Adrenal gland (tissue), 12 donors: ENCODE results near the gene MTHFD2L. TPM values are rescaled to one million over a fixed set of nuclear protein-coding genes. Genes with fewer than 3 reads are reported as not detected.

Experiments used
- DNase-seq, 7 donors: peaks; one replicate each; pipeline ENCODE4 v3.0.0-alpha.2; 2019 to 2020
- H3K27ac ChIP-seq, 5 donors: fragments of 200-600 bp; sonication (generic) in 4 of 5; 1 replicate in 3 of 5; 2 replicates in 2 of 5; pipeline versions ENCODE4 v1.5.1 to v1.8.0; 2016 to 2020; ENCODE audit warnings: mild to moderate bottlenecking in 1 of 5
- H3K27me3 ChIP-seq: fragments of 200-600 bp; 2 replicates; pipeline ENCODE4 v1.8.0; 2021
- H3K36me3 ChIP-seq, 2 donors: fragments of 200-600 bp; replicated peaks in 1 of 2; 1 replicate in 1 of 2; 2 replicates in 1 of 2; pipeline versions ENCODE4 v1.5.1 to v1.8.0; 2018 to 2022
- H3K4me1 ChIP-seq, 2 donors: fragments of 200-600 bp; replicated peaks in 1 of 2; 1 replicate in 1 of 2; 2 replicates in 1 of 2; pipeline versions ENCODE4 v1.5.1 to v1.8.0; 2018 to 2021
- H3K4me3 ChIP-seq, 4 donors: fragments of 200-600 bp; sonication (generic) in 3 of 4; one replicate each; pipeline ENCODE4 v1.5.1; 2016 to 2018
- H3K9me3 ChIP-seq, 3 donors: fragments of 200-600 bp; sonication (generic) in 1 of 3; replicated peaks in 1 of 3; 1 replicate in 2 of 3; 2 replicates in 1 of 3; pipeline versions ENCODE4 v1.5.1 to v1.8.0; 2016 to 2021
- POLR2A ChIP-seq, 2 donors: fragments of 450-650 bp; IDR thresholded peaks; one replicate each; pipeline ENCODE4 v1.6.1; 2017; ENCODE audit warnings: antibody characterized with exemption in 2 of 2, mild to moderate bottlenecking in 2 of 2, moderate library complexity in 1 of 2
- WGBS, 4 donors: extraction: QIAGEN DNeasy Blood & Tissue Kit in 2 of 4; methylation state at CpG; one replicate each; pipeline versions ENCODE4 v1.1.5 to v1.1.7; 2013 to 2017; 5-methylcytosine and 5-hydroxymethylcytosine counted together
- intact Hi-C, 2 donors: fragments of 100-400 bp; cut with DNase I; formaldehyde crosslinking; loops; one replicate each; pipeline versions ENCODE4 v1.14.1 to v1.15.0; 2022 to 2023
- polyA plus RNA-seq, 3 donors: library from polyadenylated mRNA; stranded (reverse); fragments of 200-250 nt in 2 of 3; fragments of 350-450 nt in 1 of 3; fragmentation: Illumina TruSeq in 1 of 3; extraction: RNeasy Lipid Tissue Mini Kit (QIAGEN cat#74804) in 1 of 3; gene quantifications; one replicate each; pipeline ENCODE4 v1.2.3, GENCODE V29; 2013 to 2014
- total RNA-seq, 9 donors: library from RNA; depleted of rRNA in 4 of 9; stranded (reverse); fragments of >200 nt in 4 of 9; fragments of 120-200 nt in 1 of 9; fragmentation: NEBNext Ultra II Directional in 1 of 9; extraction: Animal tissue kit (Norgen Biotek cat#: 25700) in 1 of 9; gene quantifications; one replicate each; pipeline versions ENCODE4 v1.1.0 to v1.2.4, GENCODE V29; 2013 to 2023
- TF ChIP-seq, protein P1 (sequence below), 6 experiments: fragments of 450-650 bp in 4 of 6; fragments of 200-600 bp in 2 of 6; sonication (generic) in 1 of 6; IDR thresholded peaks; 1 replicate in 5 of 6; 2 replicates in 1 of 6; pipeline versions ENCODE4 v1.5.1 to v1.8.0; 2016 to 2021; ENCODE audit warnings: antibody characterized with exemption in 6 of 6, mild to moderate bottlenecking in 2 of 6, moderate library complexity in 1 of 6
- donor health status: healthy with polysubstance abuse.
- donor health status: Bipolar disorder and iron deficiency.
- donor health status: DM: yes; HTN: yes; CAD: no.
- donor health status: DM: no; HTN: no; CAD: no.
- donor health status: DM: no; HTN: no; CAD: no.
- donor health status: DM: yes; HTN: yes; CAD: no.

The MTHFD2L gene
- total and polyA plus RNA-seq, 12 donors, result 9.8 to 38.2 (median 15.9) TPM

- Histone ChIP-seq H3K4me1 (peaks cover 6 to 15% of the 10 kb centered on the region in 2 donors), H3K9me3 (no peaks in the 10 kb centered on the region), H3K4me3 (no peak overlapping the region), H3K27me3 (no peaks in the 10 kb centered on the region), H3K36me3 (no peaks in the 10 kb centered on the region), H3K27ac (no peak overlapping the region)
- TF ChIP-seq POLR2A (IDR thresholded peaks at IDR 0.05), result no peak
- TF ChIP-seq, protein P1, sequence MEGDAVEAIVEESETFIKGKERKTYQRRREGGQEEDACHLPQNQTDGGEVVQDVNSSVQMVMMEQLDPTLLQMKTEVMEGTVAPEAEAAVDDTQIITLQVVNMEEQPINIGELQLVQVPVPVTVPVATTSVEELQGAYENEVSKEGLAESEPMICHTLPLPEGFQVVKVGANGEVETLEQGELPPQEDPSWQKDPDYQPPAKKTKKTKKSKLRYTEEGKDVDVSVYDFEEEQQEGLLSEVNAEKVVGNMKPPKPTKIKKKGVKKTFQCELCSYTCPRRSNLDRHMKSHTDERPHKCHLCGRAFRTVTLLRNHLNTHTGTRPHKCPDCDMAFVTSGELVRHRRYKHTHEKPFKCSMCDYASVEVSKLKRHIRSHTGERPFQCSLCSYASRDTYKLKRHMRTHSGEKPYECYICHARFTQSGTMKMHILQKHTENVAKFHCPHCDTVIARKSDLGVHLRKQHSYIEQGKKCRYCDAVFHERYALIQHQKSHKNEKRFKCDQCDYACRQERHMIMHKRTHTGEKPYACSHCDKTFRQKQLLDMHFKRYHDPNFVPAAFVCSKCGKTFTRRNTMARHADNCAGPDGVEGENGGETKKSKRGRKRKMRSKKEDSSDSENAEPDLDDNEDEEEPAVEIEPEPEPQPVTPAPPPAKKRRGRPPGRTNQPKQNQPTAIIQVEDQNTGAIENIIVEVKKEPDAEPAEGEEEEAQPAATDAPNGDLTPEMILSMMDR (IDR thresholded peaks at IDR 0.05), result no peak
- intact Hi-C loops, result no loop called here
- no peak for DNase-seq
These were observed 5.1 kb upstream of the MTHFD2L start for GRCh38 chr4:74152836-74153235.

DNA sequence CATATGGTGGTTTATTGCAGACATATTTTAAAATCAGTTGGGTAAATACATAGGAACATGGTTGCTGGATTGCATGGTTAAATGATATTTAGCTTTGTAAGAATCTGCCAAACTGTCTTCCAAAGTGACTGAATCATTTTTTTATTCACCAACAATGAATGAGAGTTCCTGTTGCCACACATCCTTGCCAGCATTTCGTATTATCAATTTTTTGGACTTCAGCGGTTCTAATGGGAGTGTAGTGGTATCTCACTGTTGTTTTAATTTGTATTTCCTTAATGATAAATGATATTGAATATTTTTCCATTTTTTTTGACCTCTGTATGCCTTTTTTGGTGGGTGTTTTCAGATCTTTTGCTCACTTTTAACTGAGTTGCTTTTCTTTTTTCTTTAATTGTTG, 1.4 kb upstream of the MTHFD2L start:
- no peak for DNase-seq
- TF ChIP-seq POLR2A (IDR thresholded peaks at IDR 0.05), result no peak
- TF ChIP-seq, protein P1 (IDR thresholded peaks at IDR 0.05), result no peak
- Histone ChIP-seq H3K27ac (peak overlapping the region in 4 of 5 donors; percentile 86 to 95 (median 91)), H3K9me3 (no peaks in the 10 kb centered on the region), H3K4me1 (peaks cover 13 to 29% of the 10 kb centered on the region in 2 donors), H3K27me3 (no peaks in the 10 kb centered on the region), H3K4me3 (peak overlapping the region in 1 of 4 donors; percentile 77), H3K36me3 (peaks cover 0 to 10% of the 10 kb centered on the region in 2 donors)
- WGBS, 4 donors, result 41 to 51% (median 44%) methylated on average over 2 of the region's 2 CpGs
- intact Hi-C loops, result no loop called here

DNA sequence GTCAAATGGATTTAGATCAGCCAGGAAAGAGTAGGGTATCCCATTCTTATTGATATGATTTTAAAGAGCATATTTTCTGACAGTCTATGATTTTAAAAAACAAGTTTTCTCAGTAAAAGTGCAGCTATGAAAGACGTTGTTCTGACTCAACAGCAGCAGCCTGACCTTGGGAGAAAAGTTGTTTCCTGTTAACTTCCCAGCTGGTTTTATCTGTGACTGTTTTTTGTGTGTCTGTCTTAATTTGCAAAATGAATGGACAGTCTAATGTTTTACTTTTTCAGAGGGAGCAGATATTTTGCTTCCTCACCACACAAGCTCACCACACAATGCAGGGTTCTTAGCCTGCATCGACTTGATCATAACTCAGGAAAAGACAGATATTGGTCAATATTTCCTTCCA, 764 bp upstream of the MTHFD2L start:
- Histone ChIP-seq H3K9me3 (no peaks in the 10 kb centered on the region), H3K36me3 (peaks cover 0 to 10% of the 10 kb centered on the region in 2 donors), H3K27ac (peak overlapping the region; percentile 86 to 100 (median 92)), H3K4me1 (peaks cover 13 to 29% of the 10 kb centered on the region in 2 donors), H3K4me3 (peak overlapping the region in 3 of 4 donors; percentile 46 to 77 (median 53)), H3K27me3 (no peaks in the 10 kb centered on the region)
- intact Hi-C loops, result no loop called here
- no peak for TF ChIP-seq POLR2A (IDR thresholded peaks at IDR 0.05)
- TF ChIP-seq, protein P1 (IDR thresholded peaks at IDR 0.05), result no peak
- 0 to 6% (median 2%) methylated on average over 2 of the region's 2 CpGs for WGBS, 4 donors
- peak in 5 of 7 donors; percentile 41 to 54 (median 50) for DNase-seq

DNA sequence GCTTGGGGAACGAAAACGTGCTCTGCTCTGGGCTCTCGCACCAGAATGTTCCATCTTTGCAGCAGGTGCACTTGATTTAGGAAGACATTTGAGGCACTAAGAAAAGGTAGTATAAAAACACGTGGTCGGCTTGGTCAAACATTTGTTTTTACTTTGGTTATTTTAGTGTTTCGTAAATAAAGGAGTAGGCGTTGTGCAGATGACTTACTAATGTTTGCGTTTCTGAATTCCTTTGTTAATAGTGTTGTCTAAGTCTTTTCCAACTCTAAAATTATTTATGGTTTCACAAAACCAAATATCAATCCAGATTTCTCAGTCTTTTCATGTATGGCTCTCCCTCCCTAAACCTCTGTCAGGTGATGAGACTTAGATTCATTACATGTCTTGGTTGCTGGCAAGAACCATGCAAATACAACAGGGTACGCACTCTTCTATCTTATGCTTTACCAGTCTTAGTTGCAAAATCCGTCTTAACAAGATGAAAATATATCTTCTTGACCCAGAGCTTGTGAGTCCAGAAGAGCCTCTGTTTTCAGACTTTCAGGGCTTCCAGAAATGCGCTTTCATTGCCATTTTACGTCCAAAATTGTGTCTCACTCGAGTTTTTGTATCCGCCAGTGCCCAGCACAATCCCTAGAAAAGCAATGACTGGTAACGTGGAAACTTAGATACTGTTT, 686 bp downstream of the MTHFD2L start:
- intact Hi-C loops, result no loop called here
- no peaks in the 10 kb centered on the region for H3K27me3 ChIP-seq
- TF ChIP-seq POLR2A (IDR thresholded peaks at IDR 0.05), result no peak
- peaks cover 0 to 10% of the 10 kb centered on the region in 2 donors for H3K36me3 ChIP-seq
- H3K9me3 ChIP-seq, result no peaks in the 10 kb centered on the region
- H3K27ac ChIP-seq, result peak overlapping the region; percentile 24 to 100 (median 92)
- no peak for DNase-seq
- WGBS, 4 donors, result 16 to 18% (median 17%) methylated on average over 13 to 15 of the region's 15 CpGs
- H3K4me1 ChIP-seq, result peaks cover 13 to 29% of the 10 kb centered on the region in 2 donors
- peak overlapping the region in 3 of 4 donors; percentile 13 to 77 (median 46) for H3K4me3 ChIP-seq
